HFF-Myc (cell line): ENCODE results near the gene PLEKHM3.

ENCODE experiments used
- DNase-seq: peaks from one replicate; pipeline ENCODE4 v3.0.0-alpha.2; 2011; ENCODE audit warnings: low read depth; ENCODE audit errors: extremely low read depth
- H3K4me3 ChIP-seq: replicated peaks from 2 replicates; pipeline ENCODE4 v1.5.1; 2011; ENCODE audit warnings: low read depth, mild to moderate bottlenecking, control low read depth, low read length
- CTCF ChIP-seq: IDR thresholded peaks from 2 replicates; pipeline ENCODE4 v1.5.1; 2012; ENCODE audit warnings: mild to moderate bottlenecking, low read depth, low read length, control low read depth; ENCODE audit errors: missing control alignments

Gene PLEKHM3

DNA sequence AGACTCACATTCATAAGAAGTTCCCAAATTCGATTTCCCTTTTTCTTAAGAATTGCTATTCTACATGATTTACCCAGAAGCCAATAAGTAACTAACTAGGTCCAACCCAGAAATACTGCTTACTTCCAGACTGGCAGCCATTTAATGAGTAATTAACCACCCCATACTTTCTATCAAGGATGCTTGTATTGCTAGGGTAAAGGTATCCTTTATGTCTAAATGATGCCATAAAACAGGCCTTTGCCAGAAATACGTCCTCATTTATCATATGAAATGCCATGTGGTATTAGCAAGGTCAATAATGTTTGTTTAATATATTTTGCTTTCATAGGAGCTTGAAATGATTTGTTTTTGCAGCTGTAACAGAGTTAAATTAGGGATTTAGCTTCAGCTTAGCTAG, 56.1 kb downstream of the PLEKHM3 start:
- DNase-seq = no peak
- no peak overlapping the region for H3K4me3 ChIP-seq
- no peak for TF ChIP-seq CTCF

- no peak for TF ChIP-seq CTCF
- H3K4me3 ChIP-seq = no peak overlapping the region
These were observed 58.2 kb downstream of the PLEKHM3 start for GRCh38 chr2:207967121-207967520.

DNA sequence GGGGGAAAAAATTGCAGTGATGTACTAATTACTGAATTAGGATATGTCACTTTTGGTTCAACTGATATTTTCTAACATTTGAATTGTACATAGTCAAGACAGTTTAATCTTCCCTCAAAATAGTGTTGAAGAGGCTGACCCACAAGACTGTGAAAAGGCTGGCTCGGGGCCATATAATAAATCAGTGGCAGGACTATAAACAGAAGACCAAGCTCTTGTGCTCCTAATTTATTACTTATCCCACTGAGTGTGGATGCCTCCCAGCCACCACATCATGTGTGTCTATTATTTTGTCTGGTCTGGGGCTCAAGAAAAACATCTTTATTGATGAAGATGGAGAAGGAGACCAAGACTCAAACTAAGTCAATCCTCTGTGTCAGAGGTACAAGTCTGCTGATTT, 64.4 kb downstream of the PLEKHM3 start:
- H3K4me3 ChIP-seq = no peak overlapping the region
- no peak for TF ChIP-seq CTCF
- DNase-seq = no peak

More at GRCh38 chr2:207967121-207967520, 58.2 kb downstream of the PLEKHM3 start:
- no peak for DNase-seq

GRCh38 chr2:207960090-207960489, 65.2 kb downstream of the PLEKHM3 start:
- TF ChIP-seq CTCF = no peak
- no peak for DNase-seq
- H3K4me3 ChIP-seq = no peak overlapping the region

DNA sequence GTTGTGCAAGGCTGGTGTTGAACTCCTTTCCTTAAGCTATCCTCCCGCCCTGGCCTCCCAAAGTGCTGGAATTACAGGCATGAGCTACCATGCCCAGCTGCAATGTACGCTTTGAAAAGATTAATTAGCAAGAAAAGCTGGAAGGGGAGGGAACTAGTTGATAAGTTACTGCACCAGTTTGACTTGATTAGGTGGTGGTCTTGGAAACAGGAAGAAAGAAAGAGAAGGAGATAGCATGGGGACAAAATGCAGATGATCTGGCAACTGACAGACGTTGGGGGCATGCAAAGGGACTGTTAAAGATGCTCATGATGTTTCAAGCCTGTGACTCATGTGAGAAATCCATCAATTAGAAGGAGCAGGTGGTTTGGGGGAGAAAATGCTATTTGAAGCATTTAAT, 68.6 kb downstream of the PLEKHM3 start:
- TF ChIP-seq CTCF = no peak
- no peak overlapping the region for H3K4me3 ChIP-seq
- DNase-seq = no peak

- no peak for TF ChIP-seq CTCF
- no peak for DNase-seq
- no peak overlapping the region for H3K4me3 ChIP-seq
These were observed 69.9 kb downstream of the PLEKHM3 start for GRCh38 chr2:207955456-207955855.

GRCh38 chr2:207953354-207953753, 72.0 kb downstream of the PLEKHM3 start:
- no peak for TF ChIP-seq CTCF
- no peak overlapping the region for H3K4me3 ChIP-seq
- DNase-seq = no peak
